Left ventricle myocardium inferior (tissue), 1 donor: ENCODE measurements around the gene SPTSSA. TPM values are rescaled to one million over a fixed set of nuclear protein-coding genes. Genes with fewer than 3 reads are reported as not detected.
"Not testable (repeated sequence)": the region's sequence is repeated elsewhere in the genome, so short reads cannot be mapped to it uniquely, and the experiment has no call there.

Experiments
- DNase-seq: peaks from one replicate; pipeline ENCODE4 v3.0.0-alpha.2; 2020
- H3K27ac ChIP-seq: fragments of 200-600 bp; replicated peaks from 2 replicates; pipeline ENCODE4 v1.8.0; 2021
- H3K27me3 ChIP-seq: fragments of 200-600 bp; 2 replicates; pipeline ENCODE4 v1.8.0; 2021; ENCODE audit warnings: low read depth
- H3K36me3 ChIP-seq: fragments of 200-600 bp; 2 replicates; pipeline ENCODE4 v1.8.0; 2021
- H3K4me1 ChIP-seq: fragments of 200-600 bp; 2 replicates; pipeline ENCODE4 v1.8.0; 2021
- H3K4me3 ChIP-seq: fragments of 200-600 bp; 2 replicates; pipeline ENCODE4 v1.8.0; 2021; ENCODE audit warnings: mild to moderate bottlenecking, moderate library complexity
- H3K9me3 ChIP-seq: fragments of 200-600 bp; replicated peaks from 2 replicates; pipeline ENCODE4 v1.8.0; 2021
- CTCF ChIP-seq: fragments of 200-600 bp; IDR thresholded peaks from 2 replicates; pipeline ENCODE4 v1.8.0; 2021; ENCODE audit warnings: antibody characterized with exemption, mild to moderate bottlenecking, borderline replicate concordance
- intact Hi-C: fragments of 100-400 bp; cut with micrococcal nuclease; formaldehyde crosslinking; loops from one replicate; pipeline ENCODE4 v1.11.0; 2022
- total RNA-seq: library from RNA; stranded (reverse); fragmentation: NEBNext Ultra II Directional; extraction: Animal tissue kit (Norgen Biotek cat#: 25700); gene quantifications from one replicate; pipeline ENCODE4 v1.2.1, GENCODE V29; 2021
- donor health status: DM: no; HTN: yes; CAD: no; lungs with severe emphysema.

SPTSSA gene
- total RNA-seq, 1 donor from 2014 or later, result 13.5 TPM

DNA sequence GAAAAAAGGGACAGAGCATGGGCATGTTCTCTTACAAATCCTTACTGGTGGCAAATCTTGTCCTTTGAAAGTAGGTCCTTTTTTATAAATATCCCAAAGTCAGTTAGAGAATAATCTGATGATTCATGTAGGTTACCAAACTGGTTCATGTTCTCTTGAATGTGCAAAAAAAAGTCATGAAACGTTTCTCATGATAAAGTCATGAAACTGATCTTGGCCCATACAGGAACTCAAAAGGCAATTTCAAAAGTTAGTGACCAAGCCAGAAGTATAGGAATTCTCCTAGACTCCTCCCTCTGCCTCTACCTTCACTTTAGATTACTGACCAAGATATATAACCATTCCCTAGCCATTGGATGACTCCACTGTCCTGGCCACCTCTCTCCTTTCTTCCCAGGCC is 27.3 kb upstream of the SPTSSA start:
- Histone ChIP-seq H3K27me3 (no peaks in the 10 kb centered on the region), H3K4me1 (no peaks in the 10 kb centered on the region), H3K9me3 (no peaks in the 10 kb centered on the region), H3K27ac (no peak overlapping the region), H3K36me3 (no peaks in the 10 kb centered on the region), H3K4me3 (no peak overlapping the region)
- DNase-seq, result no peak
- intact Hi-C loops, result no loop called here
- no peak for TF ChIP-seq CTCF

DNA sequence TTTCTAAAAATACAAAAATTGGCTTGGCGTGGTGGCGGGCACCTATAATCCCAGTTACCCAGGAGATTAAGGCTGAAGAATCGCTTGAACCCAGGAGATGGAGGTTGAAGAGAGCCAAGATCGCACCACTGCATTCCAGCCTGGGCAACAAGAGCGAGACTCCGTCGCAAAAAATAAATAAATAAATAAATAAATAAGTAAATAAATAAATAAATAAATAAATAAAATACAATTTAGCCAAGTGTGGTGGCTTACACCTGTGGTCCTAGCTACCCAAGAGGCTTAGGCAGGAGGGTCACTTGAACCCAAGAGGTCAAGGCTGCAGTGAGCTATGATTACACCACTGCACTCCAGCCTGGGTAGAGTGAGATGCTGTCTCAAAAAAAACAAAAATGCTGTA is 26.5 kb upstream of the SPTSSA start:
- Histone ChIP-seq H3K4me1 (no peaks in the 10 kb centered on the region), H3K27ac (no peak overlapping the region), H3K36me3 (no peaks in the 10 kb centered on the region), H3K27me3 (no peaks in the 10 kb centered on the region), H3K4me3 (no peak overlapping the region), H3K9me3 (no peaks in the 10 kb centered on the region)
- intact Hi-C loops, result no loop called here
- no peak for DNase-seq
- no peak for TF ChIP-seq CTCF

DNA sequence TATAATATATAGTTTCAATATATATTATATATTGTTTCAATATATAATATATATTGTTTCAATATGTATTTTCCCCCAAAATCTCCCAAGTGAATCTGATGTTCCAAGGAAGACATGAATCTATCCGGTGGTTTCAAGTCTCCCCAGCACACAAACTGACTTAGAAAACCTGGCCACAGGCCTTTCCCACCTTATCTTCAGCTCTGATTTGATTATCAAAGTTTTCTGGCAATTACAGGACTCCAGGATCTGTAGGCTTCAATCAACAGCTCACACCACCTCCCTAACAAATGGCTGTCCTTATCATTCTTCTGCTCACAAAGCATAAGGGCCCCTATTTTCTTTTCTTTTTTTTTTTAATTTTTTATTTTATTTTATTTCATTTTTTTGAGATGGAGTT is 22.7 kb upstream of the SPTSSA start:
- H3K27ac ChIP-seq, result no peak overlapping the region
- no peaks in the 10 kb centered on the region for H3K27me3 ChIP-seq
- no peak for TF ChIP-seq CTCF
- no peaks in the 10 kb centered on the region for H3K4me1 ChIP-seq
- no peak for DNase-seq
- no peak overlapping the region for H3K4me3 ChIP-seq
- no peaks in the 10 kb centered on the region for H3K36me3 ChIP-seq
- H3K9me3 ChIP-seq, result no peaks in the 10 kb centered on the region
- intact Hi-C loops, result no loop called here

GRCh38 chr14:34482463-34482862 is 20.4 kb upstream of the SPTSSA start:
- Histone ChIP-seq H3K27ac (no peak overlapping the region), H3K36me3 (no peaks in the 10 kb centered on the region), H3K4me1 (no peaks in the 10 kb centered on the region), H3K4me3 (no peak overlapping the region), H3K9me3 (no peaks in the 10 kb centered on the region), H3K27me3 (no peaks in the 10 kb centered on the region)
- no peak for DNase-seq
- no peak for TF ChIP-seq CTCF
- intact Hi-C loops, result no loop called here

GRCh38 chr14:34479694-34480093 is 17.7 kb upstream of the SPTSSA start:
- Histone ChIP-seq H3K4me1 (no peaks in the 10 kb centered on the region), H3K27me3 (no peaks in the 10 kb centered on the region), H3K4me3 (no peak overlapping the region), H3K9me3 (no peaks in the 10 kb centered on the region), H3K36me3 (no peaks in the 10 kb centered on the region), H3K27ac (no peak overlapping the region)
- intact Hi-C loops, result no loop called here
- no peak for TF ChIP-seq CTCF
- DNase-seq, result no peak

DNA sequence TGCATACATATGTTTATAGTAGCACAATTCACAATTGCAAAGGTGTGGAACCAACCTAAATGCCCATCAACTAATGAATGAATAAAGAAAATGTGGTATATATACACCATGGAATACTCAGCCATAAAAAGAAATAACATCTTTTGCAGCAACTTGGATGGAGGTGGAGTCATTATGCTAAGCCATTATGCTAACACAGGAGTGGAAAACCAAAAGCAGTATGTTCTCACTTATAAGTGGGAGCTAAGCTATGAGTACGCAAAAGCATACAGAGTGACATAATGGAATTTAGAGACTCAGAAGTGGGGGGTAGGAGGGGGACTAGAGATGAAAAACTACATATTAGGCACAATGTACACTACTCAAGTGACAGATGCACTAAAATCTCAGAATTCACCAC is 16.2 kb upstream of the SPTSSA start:
- no peaks in the 10 kb centered on the region for H3K36me3 ChIP-seq
- H3K27me3 ChIP-seq, result no peaks in the 10 kb centered on the region
- H3K9me3 ChIP-seq, result no peaks in the 10 kb centered on the region
- no peak for DNase-seq
- no peak overlapping the region for H3K27ac ChIP-seq
- intact Hi-C loops, result no loop called here
- no peaks in the 10 kb centered on the region for H3K4me1 ChIP-seq
- no peak for TF ChIP-seq CTCF
- H3K4me3 ChIP-seq, result no peak overlapping the region

DNA sequence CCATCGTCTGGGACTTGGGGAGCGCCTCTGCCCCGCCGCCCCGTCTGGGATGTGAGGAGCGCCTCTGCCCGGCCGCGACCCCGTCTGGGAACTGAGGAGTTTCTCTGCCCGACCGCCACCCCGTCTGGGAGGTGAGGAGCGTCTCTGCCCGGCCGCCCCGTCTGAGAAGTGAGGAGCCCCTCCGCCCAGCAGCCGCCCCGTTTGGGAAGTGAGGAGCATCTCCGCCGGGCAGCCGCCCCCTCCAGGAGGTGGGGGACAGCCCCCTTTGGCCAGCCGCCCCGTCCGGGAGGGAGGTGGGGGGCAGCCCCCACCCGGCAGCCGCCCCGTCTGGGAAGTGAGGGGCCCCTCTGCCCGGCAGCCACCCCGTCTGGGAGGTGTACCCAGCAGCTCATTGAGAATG is 14.0 kb upstream of the SPTSSA start:
- H3K27me3 ChIP-seq, H3K4me1 ChIP-seq, H3K9me3 ChIP-seq, H3K36me3 ChIP-seq, DNase-seq, intact Hi-C loops, H3K4me3 ChIP-seq, H3K27ac ChIP-seq: not testable (repeated sequence)
